Fibroblast of mammary gland (primary cell): Measurements from ENCODE around the gene TCFL5.

ENCODE experiments used
- DNase-seq: peaks from one replicate; pipeline ENCODE4 v3.0.0-alpha.2; 2010; ENCODE audit warnings: low read depth
- H3K4me3 ChIP-seq: 2 replicates; pipeline ENCODE4 v1.5.1; 2011; ENCODE audit warnings: low read depth, mild to moderate bottlenecking, low read length, moderate library complexity; ENCODE audit not compliant: control insufficient read depth
- TF ChIP-seq, protein P1 (sequence below): conservative IDR thresholded peaks from 2 replicates; pipeline ENCODE4 v1.5.1; 2011; ENCODE audit warnings: low read depth, low read length, inconsistent platforms; ENCODE audit not compliant: control insufficient read depth, insufficient read depth

The TCFL5 gene

DNA sequence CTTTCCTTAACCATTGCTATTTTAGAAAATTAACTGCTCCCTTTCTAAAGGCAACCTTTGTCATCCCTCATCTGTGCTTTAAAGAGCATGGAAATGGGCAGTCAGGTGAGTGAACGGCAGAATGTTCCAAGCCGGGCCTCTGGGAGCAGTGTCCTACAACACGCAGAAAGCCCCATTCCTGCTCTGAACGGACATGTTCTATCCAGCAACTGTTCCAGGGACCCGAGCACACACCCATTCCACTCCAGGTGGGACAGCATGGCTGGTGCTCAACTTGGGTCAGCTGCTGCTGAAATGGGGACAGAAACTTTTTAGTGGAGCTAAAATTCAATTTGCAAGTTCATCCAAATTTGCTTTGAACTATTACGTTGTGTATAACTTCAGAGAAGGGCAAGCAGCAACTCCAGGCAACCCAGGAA is 38.0 kb upstream of the TCFL5 start:
- no peak for DNase-seq
- no peak overlapping the region for H3K4me3 ChIP-seq
- TF ChIP-seq, protein P1, sequence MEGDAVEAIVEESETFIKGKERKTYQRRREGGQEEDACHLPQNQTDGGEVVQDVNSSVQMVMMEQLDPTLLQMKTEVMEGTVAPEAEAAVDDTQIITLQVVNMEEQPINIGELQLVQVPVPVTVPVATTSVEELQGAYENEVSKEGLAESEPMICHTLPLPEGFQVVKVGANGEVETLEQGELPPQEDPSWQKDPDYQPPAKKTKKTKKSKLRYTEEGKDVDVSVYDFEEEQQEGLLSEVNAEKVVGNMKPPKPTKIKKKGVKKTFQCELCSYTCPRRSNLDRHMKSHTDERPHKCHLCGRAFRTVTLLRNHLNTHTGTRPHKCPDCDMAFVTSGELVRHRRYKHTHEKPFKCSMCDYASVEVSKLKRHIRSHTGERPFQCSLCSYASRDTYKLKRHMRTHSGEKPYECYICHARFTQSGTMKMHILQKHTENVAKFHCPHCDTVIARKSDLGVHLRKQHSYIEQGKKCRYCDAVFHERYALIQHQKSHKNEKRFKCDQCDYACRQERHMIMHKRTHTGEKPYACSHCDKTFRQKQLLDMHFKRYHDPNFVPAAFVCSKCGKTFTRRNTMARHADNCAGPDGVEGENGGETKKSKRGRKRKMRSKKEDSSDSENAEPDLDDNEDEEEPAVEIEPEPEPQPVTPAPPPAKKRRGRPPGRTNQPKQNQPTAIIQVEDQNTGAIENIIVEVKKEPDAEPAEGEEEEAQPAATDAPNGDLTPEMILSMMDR = no peak

GRCh38 chr20:62898970-62899632 is 37.5 kb upstream of the TCFL5 start:
- no peak overlapping the region for H3K4me3 ChIP-seq
- no peak for DNase-seq
- TF ChIP-seq, protein P1 = no peak

GRCh38 chr20:62898093-62898964 is 36.7 kb upstream of the TCFL5 start:
- DNase-seq = no peak
- TF ChIP-seq, protein P1 = no peak
- no peak overlapping the region for H3K4me3 ChIP-seq

GRCh38 chr20:62897666-62898065 is 36.0 kb upstream of the TCFL5 start:
- no peak for DNase-seq
- TF ChIP-seq, protein P1 = no peak
- no peak overlapping the region for H3K4me3 ChIP-seq

DNA sequence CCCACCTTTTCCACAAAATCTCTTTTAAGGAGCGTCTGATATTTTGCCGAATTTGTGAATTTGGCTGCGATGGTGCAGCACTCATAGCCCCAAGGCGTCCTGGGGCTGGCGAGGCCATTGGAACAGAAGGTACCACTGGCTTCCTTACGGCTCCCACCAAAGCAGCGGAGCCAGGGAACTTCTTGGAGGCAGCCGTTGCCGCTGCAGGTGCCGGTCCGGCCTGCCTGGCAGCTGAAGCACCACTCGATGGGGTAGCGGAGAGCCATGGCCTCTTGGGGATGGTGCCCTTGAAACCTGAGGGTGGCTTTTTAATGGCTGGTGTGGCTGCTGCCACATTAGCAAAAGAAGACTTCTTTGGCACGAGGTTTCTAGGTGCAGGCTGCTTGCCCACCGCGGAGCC is 34.9 kb upstream of the TCFL5 start:
- TF ChIP-seq, protein P1 = no peak
- H3K4me3 ChIP-seq = no peak overlapping the region
- DNase-seq = no peak

- DNase-seq = no peak
- TF ChIP-seq, protein P1 = no peak
- H3K4me3 ChIP-seq = no peak overlapping the region
These were observed 33.9 kb upstream of the TCFL5 start for GRCh38 chr20:62895539-62895938.
